Measurements from ENCODE around the gene TENM3.
A peak's percentile ranks its signal among the peaks of the same experiment; 100 is the strongest.

The TENM3 gene

GRCh38 chr4:182705389-182705788, 462.2 kb downstream of the TENM3 start:
- DNase-seq = no peak

DNA sequence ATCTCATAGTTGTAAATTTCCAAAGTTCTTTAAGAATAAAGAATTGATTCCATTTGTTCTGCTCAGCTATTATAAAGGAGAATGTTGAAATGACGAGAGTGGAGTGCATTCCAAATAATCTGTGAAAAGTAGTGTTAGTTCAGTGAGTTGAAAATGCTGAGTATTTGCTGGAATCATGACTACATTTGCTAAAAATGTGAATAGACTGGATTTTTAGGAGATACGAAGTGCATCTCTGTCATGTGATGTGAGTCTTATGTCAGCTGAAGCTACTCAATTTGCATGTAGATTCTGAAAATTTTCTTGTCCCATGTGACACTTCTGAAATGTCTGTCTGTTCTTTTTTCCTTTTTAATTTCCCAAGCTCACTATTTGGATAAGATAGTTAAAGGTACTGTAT, 468.0 kb downstream of the TENM3 start:
- DNase-seq = no peak

- no peak for DNase-seq
Measured at GRCh38 chr4:182715548-182715947, 472.3 kb downstream of the TENM3 start.

DNA sequence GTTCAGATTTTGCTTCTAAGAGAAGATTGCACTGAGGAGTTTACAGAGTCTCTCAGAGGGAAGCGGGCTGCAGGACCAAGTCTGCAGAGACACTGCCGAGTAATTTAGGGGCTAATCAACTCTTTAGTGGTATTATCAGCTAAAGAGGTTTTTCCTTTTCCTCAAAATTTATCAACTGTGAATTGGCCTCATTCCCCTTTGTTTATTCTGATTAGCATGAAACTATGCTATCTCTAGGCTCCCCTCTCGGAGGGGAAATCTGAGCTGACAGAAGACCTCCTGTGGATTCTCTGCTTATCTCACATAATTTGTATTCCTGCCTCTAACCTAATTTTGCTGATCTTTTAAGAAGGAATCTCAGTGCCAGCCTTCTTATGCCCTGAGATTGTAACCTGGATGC, 473.0 kb downstream of the TENM3 start:
- DNase-seq = no peak

GRCh38 chr4:182717788-182718583, 474.8 kb downstream of the TENM3 start:
- DNase-seq = no peak

- no peak for DNase-seq
Measured at GRCh38 chr4:182724414-182724813, 481.2 kb downstream of the TENM3 start.

DNA sequence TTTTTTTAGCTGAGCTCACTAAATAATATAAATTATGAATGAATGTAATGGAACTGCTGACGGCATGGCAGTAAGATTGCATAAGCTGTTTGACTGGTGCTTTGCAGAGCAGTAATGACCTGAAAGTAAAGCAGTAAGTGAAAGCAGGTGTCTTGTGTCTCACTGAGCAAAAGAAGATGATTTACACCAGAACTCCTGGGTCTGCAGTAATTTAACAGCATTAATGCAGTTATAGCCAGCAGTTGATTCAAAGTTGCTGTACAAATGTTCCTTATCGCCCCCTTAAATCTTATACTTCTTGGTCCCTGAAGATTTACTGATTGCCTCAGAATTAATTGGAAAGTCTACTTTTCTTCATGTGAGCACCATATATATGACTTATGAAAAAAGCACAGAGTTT, 486.3 kb downstream of the TENM3 start:
- no peak for DNase-seq

DNA sequence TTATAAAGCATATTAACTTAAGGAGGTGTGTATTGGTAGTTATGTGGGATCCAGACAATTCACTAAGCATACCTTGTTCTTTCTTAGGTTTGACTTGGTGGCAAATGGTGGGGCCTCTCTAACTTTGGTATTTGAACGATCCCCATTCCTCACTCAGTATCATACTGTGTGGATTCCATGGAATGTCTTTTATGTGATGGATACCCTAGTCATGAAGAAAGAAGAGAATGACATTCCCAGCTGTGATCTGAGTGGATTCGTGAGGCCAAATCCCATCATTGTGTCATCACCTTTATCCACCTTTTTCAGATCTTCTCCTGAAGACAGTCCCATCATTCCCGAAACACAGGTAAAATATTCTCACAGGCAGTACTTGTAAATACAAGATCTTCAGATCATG, 487.6 kb downstream of the TENM3 start:
- DNase-seq = no peak

GRCh38 chr4:182736207-182736606, 493.0 kb downstream of the TENM3 start:
- DNase-seq = no peak

GRCh38 chr4:182738283-182739047, 495.3 kb downstream of the TENM3 start:
- DNase-seq = no peak

- no peak for DNase-seq
Measured at GRCh38 chr4:182740256-182740655, 497.1 kb downstream of the TENM3 start.

DNA sequence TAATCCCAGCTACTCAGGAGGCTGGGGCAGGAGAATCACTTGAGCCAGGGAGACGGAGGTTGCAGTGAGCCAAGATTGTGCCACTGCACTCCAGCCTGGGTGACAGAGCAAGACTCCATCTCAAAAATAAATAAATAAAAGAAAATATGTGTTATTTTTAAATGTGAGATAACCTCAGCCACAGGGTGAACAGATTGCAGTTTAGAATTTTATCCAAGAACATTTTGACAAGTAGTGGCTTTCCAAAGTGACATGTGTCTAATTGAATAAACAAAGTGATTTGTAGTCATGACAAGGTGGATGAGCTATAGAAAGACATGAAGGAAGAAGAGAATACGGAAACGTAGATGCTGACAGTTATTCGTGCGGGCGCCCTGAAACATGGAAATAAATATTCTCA, 497.9 kb downstream of the TENM3 start:
- DNase-seq = no peak

- no peak for DNase-seq
Measured at GRCh38 chr4:182741914-182742313, 498.7 kb downstream of the TENM3 start.

- no peak for DNase-seq
Measured at GRCh38 chr4:182743815-182744214, 500.6 kb downstream of the TENM3 start.

- no peak for DNase-seq
Measured at GRCh38 chr4:182745237-182745636, 502.0 kb downstream of the TENM3 start.

DNA sequence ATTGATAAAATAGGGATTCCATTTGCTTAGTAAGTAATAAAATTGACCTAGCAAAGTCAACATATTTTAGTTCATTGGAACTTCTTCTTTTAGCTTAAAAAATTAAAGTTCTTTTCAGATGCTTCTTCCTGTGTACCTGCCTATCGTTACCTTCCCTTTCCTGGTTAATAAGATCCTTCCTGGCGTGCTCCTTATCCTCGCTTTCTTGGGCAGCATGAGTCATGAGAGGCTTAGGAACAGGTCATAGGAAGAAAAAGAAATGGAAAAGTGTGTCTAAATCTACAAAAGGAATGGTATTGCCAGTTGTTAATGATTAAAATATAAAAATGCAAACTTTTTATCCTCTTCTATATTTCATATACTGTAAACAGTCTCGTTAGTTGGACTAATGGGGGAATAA, 503.7 kb downstream of the TENM3 start:
- DNase-seq = no peak

DNA sequence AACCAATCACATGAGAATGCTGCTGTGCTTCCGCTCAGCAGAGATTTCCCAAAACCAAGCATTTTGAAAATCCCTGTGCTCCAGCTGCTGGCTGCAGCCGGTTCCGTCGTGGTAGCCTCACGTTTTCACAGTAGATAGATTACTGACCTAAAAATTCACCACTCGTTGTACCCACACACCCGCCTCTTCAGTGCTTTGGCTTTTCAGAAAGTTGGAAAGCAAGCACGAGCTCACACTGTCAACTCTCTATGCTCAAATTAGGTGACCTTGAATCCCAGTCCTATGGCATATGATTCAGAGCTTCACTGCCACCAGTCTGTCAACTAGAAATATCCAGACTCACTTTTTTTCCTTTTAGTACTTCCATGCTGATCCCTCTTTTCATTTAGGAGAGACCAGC, 505.1 kb downstream of the TENM3 start:
- DNase-seq = no peak

DNA sequence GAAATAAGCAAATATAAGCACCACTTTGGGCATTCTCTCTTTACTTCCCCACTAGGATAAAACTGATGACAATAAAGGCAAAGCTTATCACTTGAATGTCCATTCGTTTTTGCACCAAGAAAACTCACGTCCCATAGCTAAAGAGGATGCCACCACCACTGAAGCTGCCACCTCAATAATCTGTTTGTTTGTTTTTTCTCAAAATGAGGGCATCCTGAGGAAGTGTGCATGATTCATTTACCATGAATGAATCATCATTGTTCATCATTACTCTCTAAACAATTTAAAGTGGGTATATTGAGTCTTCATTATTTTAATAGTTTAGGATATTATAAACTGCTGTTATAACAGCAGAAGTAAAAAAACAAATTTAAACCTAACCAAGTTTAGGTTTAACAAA, 505.7 kb downstream of the TENM3 start:
- DNase-seq = no peak

GRCh38 chr4:182749667-182750167, 506.5 kb downstream of the TENM3 start:
- DNase-seq = peak in 1 of 2 experiments; percentile 70

- DNase-seq = no peak
Measured at GRCh38 chr4:182752158-182752910, 509.1 kb downstream of the TENM3 start.

DNA sequence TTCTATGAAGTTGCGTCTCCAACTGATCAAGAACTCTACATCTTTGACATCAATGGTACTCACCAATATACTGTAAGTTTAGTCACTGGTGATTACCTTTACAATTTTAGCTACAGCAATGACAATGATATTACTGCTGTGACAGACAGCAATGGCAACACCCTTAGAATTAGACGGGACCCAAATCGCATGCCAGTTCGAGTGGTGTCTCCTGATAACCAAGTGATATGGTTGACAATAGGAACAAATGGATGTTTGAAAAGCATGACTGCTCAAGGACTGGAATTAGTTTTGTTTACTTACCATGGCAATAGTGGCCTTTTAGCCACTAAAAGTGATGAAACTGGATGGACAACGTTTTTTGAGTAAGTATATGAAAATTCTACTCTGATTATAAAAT, 511.7 kb downstream of the TENM3 start:
- DNase-seq = no peak

DNA sequence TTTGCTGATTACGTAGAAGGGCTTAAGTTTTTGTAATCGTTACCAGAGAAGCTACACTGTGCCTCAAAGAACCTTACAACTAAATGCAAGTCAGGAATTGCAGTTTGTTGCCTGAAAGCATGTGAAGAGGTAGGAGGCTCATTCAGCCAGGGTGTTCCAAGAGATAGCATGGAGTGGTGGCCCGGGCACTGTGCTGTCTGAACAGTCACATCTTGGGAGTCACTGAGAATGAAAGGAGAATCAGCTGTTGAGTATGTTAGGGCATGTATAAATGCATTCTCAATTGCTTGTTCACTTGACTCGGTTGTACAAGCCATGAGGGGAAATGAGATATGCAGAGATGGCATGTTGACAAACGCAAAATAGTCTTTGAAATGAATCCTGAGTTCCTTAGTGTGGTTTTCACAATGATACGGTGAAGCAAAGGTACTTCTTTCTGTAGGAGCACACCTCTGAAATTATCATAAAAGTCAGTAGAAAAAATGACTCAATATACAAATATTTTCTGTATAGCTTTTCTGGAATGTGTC, 513.0 kb downstream of the TENM3 start:
- no peak for DNase-seq

DNA sequence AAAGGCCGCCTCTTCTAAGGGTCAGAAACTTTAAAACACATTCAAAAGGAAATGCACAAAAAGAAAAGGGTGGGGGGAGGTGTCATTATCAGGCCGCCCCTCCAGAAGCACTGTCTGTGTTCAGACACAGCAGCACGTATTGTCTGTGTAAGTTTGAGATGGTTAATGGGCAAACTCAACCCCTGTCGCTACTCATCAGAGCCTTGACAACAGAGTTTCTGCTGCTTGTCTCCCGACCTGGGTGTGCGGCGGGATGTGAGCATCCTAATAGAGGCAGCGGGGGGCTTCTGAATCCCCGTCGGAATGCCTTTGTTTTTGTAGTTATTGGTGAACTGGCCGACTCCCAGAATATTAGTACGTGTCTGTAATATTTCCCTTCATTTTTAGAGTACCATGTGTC, 515.1 kb downstream of the TENM3 start:
- no peak for DNase-seq

Data from NCI-H1930 (cell line).